ENCODE data around the gene ETV3L.
"Not testable (repeated sequence)": the region's sequence is repeated elsewhere in the genome, so short reads cannot be mapped to it uniquely, and the experiment has no call there.

The ETV3L gene

DNA sequence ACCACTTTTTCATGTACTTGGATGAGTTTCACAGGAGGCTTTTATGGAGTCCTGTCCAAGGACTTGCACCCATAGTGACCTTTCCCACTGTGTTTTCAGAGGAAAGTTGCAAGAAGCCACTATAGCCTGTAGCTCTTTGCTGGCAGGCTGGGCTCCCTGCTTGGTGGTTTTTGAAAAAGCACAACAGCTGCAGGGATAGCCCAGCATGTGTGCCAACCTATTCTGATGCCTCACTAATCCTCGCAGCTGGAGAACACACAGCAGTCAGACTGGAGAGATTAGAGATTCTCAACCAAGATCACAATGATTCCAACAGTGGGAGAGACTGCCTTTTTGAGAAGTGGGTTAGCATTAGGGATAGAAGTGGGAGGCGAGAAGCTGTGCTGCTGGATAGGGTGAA, 30.0 kb downstream of the ETV3L start:
- no peak for DNase-seq

DNA sequence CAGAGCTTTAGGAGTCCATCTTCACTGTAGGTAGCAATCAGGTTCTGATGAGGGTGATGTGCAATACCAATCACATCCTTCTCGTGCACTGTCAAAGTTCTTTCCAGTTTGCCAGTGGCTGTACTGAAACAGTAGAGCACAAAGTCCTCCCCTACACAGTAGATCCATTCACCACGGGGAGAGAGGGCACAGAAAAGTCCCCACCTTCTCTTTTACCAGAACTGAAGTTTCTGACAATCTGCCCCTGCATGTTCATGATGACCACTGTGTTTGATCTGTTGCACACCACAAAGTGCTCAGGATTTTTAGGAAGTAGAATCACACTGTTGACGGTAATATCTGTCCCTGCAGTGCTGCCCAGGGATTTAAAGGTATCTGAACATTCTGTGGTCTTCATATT, 40.4 kb downstream of the ETV3L start:
- not testable (repeated sequence) for DNase-seq

- DNase-seq = no peak
Observed at GRCh38 chr1:157056269-157056668, 43.3 kb downstream of the ETV3L start.

DNA sequence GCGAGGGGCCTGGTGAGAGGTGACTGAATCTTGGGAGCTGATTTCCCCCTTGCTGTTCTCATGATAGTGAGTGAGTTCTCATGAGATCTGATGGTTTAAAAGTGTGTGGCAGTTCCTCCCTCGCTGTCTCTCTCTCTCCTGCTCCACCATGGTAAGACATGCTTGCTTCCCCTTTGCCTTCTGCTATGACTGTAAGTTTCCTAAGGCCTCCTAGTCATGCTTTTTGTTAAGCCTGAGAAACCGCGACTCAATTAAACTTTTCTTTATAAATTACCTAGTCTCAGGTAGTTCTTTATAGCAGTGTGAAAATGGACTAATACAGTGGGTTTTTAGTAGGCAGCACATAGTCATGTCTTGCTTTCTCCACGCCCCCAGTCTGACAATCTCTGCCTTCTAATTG, 43.9 kb downstream of the ETV3L start:
- DNase-seq = not testable (repeated sequence)

DNA sequence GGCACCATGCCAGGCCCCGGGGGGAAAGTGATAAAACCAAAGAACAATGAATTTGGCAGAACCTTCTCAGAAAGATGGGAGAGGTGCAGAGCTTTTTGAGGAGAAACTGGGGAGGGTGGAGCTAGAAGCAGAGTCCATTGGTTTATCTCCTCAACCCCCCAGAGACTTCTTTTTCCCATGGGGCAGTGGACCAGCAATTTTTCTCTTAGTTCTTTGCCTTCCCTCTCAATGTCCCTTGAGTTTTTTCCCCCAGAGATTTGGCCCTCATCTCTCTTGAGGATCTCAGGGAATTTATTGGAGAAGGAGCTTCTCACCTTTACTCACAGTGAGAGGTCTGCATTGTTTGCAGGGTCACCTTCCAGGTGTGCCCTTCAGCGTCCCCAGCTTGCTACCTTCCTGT, 48.8 kb downstream of the ETV3L start:
- DNase-seq = no peak

- peak; percentile 62 for DNase-seq
Observed at GRCh38 chr1:157047062-157047410, 52.6 kb downstream of the ETV3L start.

- DNase-seq = peak; percentile 97
Observed at GRCh38 chr1:157045250-157046218, 54.1 kb downstream of the ETV3L start, which contains the start of gene ARHGEF11. TSS of gene ARHGEF11 (minus strand) at chr1:157045742. CDS start at chr1:157044330, 1,412 bp downstream.

- no peak for DNase-seq
Observed at GRCh38 chr1:157044326-157044725, 55.3 kb downstream of the ETV3L start.

DNA sequence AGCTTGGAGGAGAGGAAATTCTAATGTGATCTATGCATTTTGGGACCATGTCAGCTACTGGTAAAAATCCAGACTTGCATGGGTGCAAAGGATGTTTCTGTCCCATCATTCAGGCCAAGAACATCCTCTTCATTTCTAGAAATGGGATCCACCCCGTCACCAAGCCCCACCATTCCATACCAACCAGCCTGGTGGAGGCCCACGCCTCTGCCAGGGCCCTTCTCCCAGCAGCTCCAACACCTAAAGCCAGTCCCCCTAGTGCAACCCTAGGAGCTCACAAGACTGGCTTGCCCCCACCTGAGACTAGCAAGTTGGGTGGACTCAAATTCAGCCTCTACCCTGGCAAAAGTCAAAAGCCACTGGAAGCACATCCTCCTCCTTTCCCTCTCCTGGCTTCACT, 55.9 kb downstream of the ETV3L start:
- DNase-seq = no peak

DNA sequence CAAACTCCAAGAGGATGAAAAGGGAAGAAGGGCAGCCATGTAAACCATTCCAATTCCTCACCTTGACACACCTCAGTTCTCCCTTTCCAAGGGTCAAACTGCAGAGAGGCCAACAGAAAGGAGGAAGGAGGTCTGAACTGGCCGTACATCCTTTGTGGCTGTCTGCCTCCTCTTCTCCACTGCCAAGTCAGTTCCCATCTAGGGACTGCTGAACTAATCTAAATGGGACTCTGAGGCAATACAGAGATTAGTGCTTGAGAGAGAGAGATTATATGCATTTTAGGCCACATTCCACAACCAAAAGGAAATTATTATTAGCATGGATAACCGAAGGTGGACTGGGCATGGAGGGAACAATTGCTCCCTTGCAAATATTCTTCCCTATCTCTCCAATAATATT, 56.8 kb downstream of the ETV3L start:
- DNase-seq = no peak

All from DMS53 (cell line).